ENCODE measurements around the gene UNKL.

UNKL gene

DNA sequence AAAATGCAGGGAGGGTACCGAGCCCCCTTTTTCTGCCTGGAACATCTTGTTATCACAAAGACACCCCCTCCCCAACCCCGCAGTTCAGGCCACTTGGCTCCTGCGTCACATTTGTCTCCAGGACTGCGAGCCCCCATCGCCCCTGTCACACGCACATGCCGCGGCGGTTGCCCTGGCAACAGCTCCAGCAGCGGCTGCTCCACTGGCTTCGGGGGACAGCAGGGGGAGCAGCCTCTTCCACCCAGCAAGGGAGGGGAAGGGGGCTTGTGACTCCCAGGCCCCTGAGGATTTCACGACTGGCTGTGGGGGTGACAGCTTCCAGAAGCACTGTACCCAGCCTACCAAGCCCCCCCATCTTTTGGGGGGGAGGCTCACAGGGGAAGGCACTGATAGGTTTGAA is 78.5 kb downstream of the UNKL start:
- no peak for TF ChIP-seq FOXP2 (optimal IDR thresholded peaks at IDR 0.05; ENCODE audit: borderline replicate concordance, extremely low read depth, extremely low read length, insufficient read depth)
- TF ChIP-seq SIN3A (IDR thresholded peaks at IDR 0.05; ENCODE audit: borderline replicate concordance, insufficient read depth, low read length) = no peak
- TF ChIP-seq POLR2AphosphoS5 (IDR thresholded peaks at IDR 0.05; ENCODE audit: low read depth, low read length) = no peak
- TF ChIP-seq, protein P1, sequence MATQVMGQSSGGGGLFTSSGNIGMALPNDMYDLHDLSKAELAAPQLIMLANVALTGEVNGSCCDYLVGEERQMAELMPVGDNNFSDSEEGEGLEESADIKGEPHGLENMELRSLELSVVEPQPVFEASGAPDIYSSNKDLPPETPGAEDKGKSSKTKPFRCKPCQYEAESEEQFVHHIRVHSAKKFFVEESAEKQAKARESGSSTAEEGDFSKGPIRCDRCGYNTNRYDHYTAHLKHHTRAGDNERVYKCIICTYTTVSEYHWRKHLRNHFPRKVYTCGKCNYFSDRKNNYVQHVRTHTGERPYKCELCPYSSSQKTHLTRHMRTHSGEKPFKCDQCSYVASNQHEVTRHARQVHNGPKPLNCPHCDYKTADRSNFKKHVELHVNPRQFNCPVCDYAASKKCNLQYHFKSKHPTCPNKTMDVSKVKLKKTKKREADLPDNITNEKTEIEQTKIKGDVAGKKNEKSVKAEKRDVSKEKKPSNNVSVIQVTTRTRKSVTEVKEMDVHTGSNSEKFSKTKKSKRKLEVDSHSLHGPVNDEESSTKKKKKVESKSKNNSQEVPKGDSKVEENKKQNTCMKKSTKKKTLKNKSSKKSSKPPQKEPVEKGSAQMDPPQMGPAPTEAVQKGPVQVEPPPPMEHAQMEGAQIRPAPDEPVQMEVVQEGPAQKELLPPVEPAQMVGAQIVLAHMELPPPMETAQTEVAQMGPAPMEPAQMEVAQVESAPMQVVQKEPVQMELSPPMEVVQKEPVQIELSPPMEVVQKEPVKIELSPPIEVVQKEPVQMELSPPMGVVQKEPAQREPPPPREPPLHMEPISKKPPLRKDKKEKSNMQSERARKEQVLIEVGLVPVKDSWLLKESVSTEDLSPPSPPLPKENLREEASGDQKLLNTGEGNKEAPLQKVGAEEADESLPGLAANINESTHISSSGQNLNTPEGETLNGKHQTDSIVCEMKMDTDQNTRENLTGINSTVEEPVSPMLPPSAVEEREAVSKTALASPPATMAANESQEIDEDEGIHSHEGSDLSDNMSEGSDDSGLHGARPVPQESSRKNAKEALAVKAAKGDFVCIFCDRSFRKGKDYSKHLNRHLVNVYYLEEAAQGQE (IDR thresholded peaks at IDR 0.05; ENCODE audit: insufficient read depth in 1 of 2, low read depth in 2 of 2, low read length in 2 of 2) = no peak
- no peak for TF ChIP-seq TAF1 (IDR thresholded peaks at IDR 0.05; ENCODE audit: borderline replicate concordance, insufficient read depth, low read length)

DNA sequence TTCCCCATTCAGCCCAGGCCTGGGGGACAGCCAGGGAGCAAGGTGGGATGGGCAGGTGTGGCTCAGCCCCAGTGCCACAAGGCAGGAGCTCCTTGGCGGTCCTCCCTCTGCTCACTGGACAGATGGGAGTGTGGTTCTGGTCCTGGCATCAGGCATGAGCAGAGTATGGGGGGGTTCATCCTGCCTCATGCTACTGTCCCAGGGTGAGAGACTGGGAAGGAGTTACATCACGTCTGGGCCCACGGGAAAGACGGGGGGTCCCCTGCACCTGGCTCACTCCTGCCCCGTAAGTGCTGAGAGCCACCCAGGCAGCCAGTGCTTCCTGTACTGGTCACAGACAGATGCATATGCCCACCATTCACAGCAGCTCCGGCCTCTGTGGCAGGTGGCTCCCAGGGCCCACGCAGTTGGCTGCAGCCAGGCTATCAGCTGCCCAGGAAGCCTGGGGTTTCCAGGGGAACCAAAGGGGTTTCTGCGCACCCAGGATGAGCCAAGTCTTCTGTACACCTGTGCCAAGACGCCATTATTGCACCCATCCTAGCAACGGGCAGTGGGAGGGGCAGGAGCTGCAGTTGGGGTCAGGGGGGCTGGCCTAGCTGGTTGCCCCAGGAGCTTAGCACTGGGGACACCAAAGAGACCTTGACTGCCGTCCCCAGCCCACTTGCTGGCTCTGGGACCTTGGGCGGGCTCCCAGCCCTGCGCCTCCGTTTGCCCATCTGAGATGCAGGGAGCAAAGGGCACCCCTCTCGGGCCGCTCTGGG is 79.1 kb downstream of the UNKL start:
- TF ChIP-seq SIN3A (IDR thresholded peaks at IDR 0.05; ENCODE audit: borderline replicate concordance, insufficient read depth, low read length) = no peak
- TF ChIP-seq POLR2AphosphoS5 (IDR thresholded peaks at IDR 0.05; ENCODE audit: low read depth, low read length) = no peak
- TF ChIP-seq FOXP2 (optimal IDR thresholded peaks at IDR 0.05; ENCODE audit: borderline replicate concordance, extremely low read depth, extremely low read length, insufficient read depth) = no peak
- TF ChIP-seq TAF1 (IDR thresholded peaks at IDR 0.05; ENCODE audit: borderline replicate concordance, insufficient read depth, low read length) = no peak
- TF ChIP-seq, protein P1 (IDR thresholded peaks at IDR 0.05; ENCODE audit: insufficient read depth in 1 of 2, low read depth in 2 of 2, low read length in 2 of 2) = no peak

DNA sequence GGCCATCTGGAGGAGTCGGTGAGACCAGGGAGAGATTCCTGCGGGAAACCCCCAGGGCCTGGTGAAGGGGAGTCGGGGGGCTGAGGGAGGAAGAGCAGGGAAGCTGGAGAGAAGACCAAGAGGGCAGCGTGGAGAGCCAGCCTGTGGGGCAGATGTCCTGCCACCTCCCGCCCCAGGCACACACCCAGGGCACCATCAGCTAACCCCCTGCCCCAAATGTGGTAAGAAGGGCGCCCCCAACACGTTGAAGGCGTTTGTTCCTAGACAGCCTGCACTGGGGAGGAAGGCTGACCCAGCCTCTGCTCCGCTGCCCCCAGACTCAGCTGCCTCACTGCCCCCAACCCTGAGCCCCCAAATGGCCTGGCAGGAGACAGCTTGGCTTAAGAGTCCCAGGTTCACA is 79.8 kb downstream of the UNKL start:
- TF ChIP-seq SIN3A (IDR thresholded peaks at IDR 0.05; ENCODE audit: borderline replicate concordance, insufficient read depth, low read length) (no peak), FOXP2 (optimal IDR thresholded peaks at IDR 0.05; ENCODE audit: borderline replicate concordance, extremely low read depth, extremely low read length, insufficient read depth) (no peak), POLR2AphosphoS5 (IDR thresholded peaks at IDR 0.05; ENCODE audit: low read depth, low read length) (no peak), TAF1 (IDR thresholded peaks at IDR 0.05; ENCODE audit: borderline replicate concordance, insufficient read depth, low read length) (no peak)
- TF ChIP-seq, protein P1 (IDR thresholded peaks at IDR 0.05; ENCODE audit: insufficient read depth in 1 of 2, low read depth in 2 of 2, low read length in 2 of 2) = no peak

DNA sequence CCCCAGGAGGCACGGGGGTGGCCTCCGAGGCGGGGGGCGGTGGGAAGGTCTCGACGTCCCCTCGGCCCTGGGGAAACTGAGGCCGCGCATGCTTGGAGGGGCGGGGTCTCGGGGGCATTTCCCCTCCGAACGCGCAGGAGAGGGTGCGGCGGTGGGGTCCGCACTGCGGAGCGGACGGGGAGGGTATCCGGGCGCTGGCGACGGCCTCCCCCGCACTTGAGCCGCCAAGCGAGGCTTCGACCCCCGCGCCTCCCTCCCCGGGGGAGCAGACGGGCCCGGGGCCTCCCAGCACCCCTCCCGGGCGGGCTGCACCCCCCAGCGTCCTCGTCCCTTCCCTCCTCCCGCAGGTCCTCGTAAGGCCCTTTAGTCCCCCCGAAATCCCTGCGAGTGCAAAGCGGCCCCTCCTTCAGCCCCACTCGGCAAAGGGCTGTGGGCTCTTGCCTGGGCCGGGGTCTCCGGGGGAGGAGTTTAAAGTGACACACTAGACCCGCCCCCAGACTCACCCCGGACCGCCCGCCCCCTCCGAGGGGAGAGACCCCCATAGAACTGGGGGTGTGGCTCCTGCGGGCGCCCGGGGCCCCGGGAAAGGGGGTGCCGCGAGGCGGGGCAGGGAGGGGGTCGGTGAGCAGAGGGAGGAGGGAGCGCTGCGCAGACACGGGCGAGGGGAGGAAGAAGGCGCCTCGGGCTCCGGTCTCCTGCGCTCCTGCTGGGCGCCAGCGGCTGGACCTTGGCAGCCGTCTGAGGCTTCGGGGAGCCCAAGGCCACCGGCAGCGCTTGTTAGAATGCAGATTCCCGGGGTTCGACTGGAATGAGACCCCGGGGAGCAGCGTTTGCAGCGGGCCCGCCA is 80.4 kb downstream of the UNKL start:
- TF ChIP-seq, protein P1 (IDR thresholded peaks at IDR 0.05; ENCODE audit: insufficient read depth in 1 of 2, low read depth in 2 of 2, low read length in 2 of 2) = no peak
- TF ChIP-seq TAF1 (IDR thresholded peaks at IDR 0.05; ENCODE audit: borderline replicate concordance, insufficient read depth, low read length) (no peak), POLR2AphosphoS5 (IDR thresholded peaks at IDR 0.05; ENCODE audit: low read depth, low read length) (no peak), FOXP2 (optimal IDR thresholded peaks at IDR 0.05; ENCODE audit: borderline replicate concordance, extremely low read depth, extremely low read length, insufficient read depth) (no peak), SIN3A (IDR thresholded peaks at IDR 0.05; ENCODE audit: borderline replicate concordance, insufficient read depth, low read length) (no peak)
